ENCODE data around the gene ZMYM2. TPM values are rescaled to one million over a fixed set of nuclear protein-coding genes. Genes with fewer than 3 reads are reported as not detected.

Gene ZMYM2
- total RNA-seq, 1 donor from 2014 or later = 48.2 TPM

DNA sequence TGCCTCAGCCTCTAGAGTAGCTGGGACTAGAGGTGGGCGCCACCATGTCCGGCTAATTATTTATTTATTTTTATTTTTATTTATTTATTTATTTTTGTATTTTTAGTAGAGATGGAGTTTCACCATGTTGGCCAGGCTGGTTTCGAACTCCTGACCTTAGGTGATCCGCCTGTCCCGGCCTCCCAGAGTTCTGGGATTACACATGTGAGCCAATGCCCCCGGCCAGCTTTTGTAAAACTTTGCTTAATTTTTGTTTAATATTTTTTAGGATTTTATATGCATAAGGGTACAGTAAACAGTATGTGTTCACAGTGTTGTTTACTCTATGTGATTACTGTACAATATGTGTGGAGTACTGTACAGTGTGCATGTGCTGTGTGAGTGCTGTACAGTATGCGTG lies 98.7 kb downstream of the ZMYM2 start:
- TF ChIP-seq, protein P1, sequence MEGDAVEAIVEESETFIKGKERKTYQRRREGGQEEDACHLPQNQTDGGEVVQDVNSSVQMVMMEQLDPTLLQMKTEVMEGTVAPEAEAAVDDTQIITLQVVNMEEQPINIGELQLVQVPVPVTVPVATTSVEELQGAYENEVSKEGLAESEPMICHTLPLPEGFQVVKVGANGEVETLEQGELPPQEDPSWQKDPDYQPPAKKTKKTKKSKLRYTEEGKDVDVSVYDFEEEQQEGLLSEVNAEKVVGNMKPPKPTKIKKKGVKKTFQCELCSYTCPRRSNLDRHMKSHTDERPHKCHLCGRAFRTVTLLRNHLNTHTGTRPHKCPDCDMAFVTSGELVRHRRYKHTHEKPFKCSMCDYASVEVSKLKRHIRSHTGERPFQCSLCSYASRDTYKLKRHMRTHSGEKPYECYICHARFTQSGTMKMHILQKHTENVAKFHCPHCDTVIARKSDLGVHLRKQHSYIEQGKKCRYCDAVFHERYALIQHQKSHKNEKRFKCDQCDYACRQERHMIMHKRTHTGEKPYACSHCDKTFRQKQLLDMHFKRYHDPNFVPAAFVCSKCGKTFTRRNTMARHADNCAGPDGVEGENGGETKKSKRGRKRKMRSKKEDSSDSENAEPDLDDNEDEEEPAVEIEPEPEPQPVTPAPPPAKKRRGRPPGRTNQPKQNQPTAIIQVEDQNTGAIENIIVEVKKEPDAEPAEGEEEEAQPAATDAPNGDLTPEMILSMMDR (IDR thresholded peaks at IDR 0.05; ENCODE audit: borderline replicate concordance) = no peak
- H3K9me3 ChIP-seq (replicated peaks) = no peaks in the 10 kb centered on the region
- H3K27me3 ChIP-seq (ENCODE audit: low read depth) = no peaks in the 10 kb centered on the region
- intact Hi-C loops (cut with micrococcal nuclease) = no loop called here
- peaks cover 68% of the 10 kb centered on the region for H3K36me3 ChIP-seq
- H3K4me1 ChIP-seq = peaks cover 33% of the 10 kb centered on the region
- DNase-seq = no peak
- no peak overlapping the region for H3K4me3 ChIP-seq
- no peak overlapping the region for H3K27ac ChIP-seq (replicated peaks)

DNA sequence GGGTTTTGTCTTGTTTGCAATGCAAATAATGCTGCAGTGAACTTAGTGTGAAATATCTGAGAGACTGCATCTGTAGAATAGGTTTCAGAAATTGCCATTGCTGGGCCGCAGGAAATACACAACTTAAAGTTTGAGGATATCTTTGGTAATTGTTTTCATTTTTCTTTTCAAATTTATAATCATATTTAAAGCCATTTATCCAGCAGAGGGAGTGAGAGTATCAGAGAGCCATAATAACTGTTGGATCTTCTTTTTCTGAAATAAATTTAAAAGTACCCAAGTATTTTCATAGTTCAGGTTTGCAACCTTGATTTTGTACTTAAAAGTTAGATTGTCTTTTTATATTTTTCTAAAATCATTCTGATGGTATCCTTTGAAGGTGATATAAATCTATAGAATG lies 99.4 kb downstream of the ZMYM2 start:
- H3K27ac ChIP-seq (replicated peaks) = no peak overlapping the region
- no peak for DNase-seq
- peaks cover 72% of the 10 kb centered on the region for H3K36me3 ChIP-seq
- H3K9me3 ChIP-seq (replicated peaks) = no peaks in the 10 kb centered on the region
- intact Hi-C loops (cut with micrococcal nuclease) = no loop called here
- peaks cover 26% of the 10 kb centered on the region for H3K4me1 ChIP-seq
- TF ChIP-seq, protein P1 (IDR thresholded peaks at IDR 0.05; ENCODE audit: borderline replicate concordance) = no peak
- no peak overlapping the region for H3K4me3 ChIP-seq
- no peaks in the 10 kb centered on the region for H3K27me3 ChIP-seq (ENCODE audit: low read depth)

DNA sequence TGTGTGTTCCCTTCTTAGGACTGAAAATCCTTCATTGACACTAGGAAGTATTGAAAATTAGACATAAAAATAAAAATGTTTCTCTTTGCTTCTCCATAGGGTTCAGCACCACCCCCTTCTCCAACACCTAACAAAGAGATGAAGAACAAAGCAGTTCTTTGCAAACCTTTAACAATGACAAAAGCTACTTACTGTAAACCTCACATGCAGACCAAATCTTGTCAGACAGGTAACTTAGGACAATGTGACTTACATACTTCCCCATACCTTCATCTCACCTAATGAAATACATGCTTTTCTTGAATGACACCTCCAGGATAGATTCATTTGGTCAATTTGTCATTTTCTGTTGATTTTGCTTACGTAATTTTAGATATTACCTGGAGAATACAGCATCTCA lies 99.9 kb downstream of the ZMYM2 start:
- Histone ChIP-seq H3K9me3 (replicated peaks) (no peaks in the 10 kb centered on the region), H3K36me3 (peaks cover 77% of the 10 kb centered on the region), H3K4me1 (peaks cover 21% of the 10 kb centered on the region), H3K27me3 (ENCODE audit: low read depth) (no peaks in the 10 kb centered on the region), H3K4me3 (no peak overlapping the region), H3K27ac (replicated peaks) (no peak overlapping the region)
- intact Hi-C loops (cut with micrococcal nuclease) = no loop called here
- TF ChIP-seq, protein P1 (IDR thresholded peaks at IDR 0.05; ENCODE audit: borderline replicate concordance) = no peak
- DNase-seq = no peak

DNA sequence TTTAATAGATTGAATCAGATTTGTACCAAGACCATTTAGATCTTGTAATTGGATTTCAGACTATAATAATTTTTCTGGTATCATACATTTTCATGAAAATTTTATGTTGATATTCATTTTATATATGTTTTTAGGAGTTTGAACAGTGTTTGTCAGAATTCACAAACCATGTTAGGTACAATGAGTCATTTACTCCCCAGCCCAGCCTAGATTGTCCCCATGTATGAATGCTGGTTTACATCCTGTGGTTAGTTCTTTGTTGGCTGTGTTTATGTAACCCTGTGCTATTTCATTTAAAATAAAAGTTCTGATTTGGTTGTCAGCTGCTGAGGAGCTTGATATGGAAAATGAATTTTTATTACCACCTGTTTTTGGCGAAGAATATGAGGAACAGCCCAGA lies 105.6 kb downstream of the ZMYM2 start:
- no peaks in the 10 kb centered on the region for H3K4me1 ChIP-seq
- intact Hi-C loops (cut with micrococcal nuclease) = no loop called here
- no peak overlapping the region for H3K27ac ChIP-seq (replicated peaks)
- H3K27me3 ChIP-seq (ENCODE audit: low read depth) = no peaks in the 10 kb centered on the region
- H3K4me3 ChIP-seq = no peak overlapping the region
- TF ChIP-seq, protein P1 (IDR thresholded peaks at IDR 0.05; ENCODE audit: borderline replicate concordance) = no peak
- no peaks in the 10 kb centered on the region for H3K9me3 ChIP-seq (replicated peaks)
- H3K36me3 ChIP-seq = peaks cover 89% of the 10 kb centered on the region
- no peak for DNase-seq

DNA sequence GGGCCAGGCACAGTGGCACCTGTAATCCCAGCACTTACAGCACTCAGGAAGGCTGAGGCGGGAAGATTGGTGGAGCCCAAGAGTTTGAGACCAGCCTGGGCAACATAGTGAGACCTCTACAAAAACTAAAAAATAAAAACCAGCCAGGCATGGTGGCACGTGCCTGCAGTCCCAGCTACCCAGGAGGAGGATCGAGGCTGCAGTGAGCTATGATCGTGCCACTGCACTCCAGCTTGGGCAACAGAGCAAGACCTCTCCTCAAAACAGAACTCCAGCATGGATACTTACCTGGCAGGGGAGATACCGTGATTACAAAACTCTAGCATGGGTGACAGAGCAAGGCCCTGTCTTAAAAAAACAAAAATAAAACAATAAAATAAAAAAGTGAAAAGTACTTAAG lies 107.0 kb downstream of the ZMYM2 start:
- H3K9me3 ChIP-seq (replicated peaks) = no peaks in the 10 kb centered on the region
- no peaks in the 10 kb centered on the region for H3K4me1 ChIP-seq
- peaks cover 78% of the 10 kb centered on the region for H3K36me3 ChIP-seq
- H3K27me3 ChIP-seq (ENCODE audit: low read depth) = no peaks in the 10 kb centered on the region
- no peak for DNase-seq
- H3K4me3 ChIP-seq = no peak overlapping the region
- H3K27ac ChIP-seq (replicated peaks) = no peak overlapping the region
- TF ChIP-seq, protein P1 (IDR thresholded peaks at IDR 0.05; ENCODE audit: borderline replicate concordance) = no peak
- intact Hi-C loops (cut with micrococcal nuclease) = no loop called here

DNA sequence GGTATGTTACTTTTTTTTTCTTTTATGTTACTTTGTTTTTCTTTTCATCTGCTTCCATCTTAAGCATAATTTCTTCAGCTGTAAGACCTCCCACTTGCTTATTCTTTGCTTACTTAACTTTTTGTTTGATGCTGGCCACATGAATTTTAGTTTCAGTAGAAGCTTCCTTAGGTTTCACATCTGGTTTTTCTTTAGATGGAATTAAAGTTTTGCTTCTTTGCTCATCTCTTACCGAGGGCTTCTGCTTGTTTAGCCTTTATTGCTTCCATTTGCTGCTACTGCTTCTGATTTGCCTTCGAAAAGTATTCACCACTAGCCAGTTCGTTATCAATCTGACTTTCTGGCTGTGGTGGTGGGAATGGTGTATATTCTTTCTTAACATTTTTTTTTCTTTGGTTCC lies 111.4 kb downstream of the ZMYM2 start:
- Histone ChIP-seq H3K27ac (replicated peaks) (no peak overlapping the region), H3K36me3 (peaks cover 58% of the 10 kb centered on the region), H3K9me3 (replicated peaks) (no peaks in the 10 kb centered on the region), H3K27me3 (ENCODE audit: low read depth) (no peaks in the 10 kb centered on the region), H3K4me3 (no peak overlapping the region), H3K4me1 (peaks cover 9% of the 10 kb centered on the region)
- intact Hi-C loops (cut with micrococcal nuclease) = no loop called here
- TF ChIP-seq, protein P1 (IDR thresholded peaks at IDR 0.05; ENCODE audit: borderline replicate concordance) = no peak
- DNase-seq = no peak
